Activated CD8-positive, alpha-beta T cell treated with anti-CD3 and anti-CD28 coated beads for 36 hours (primary cell): ENCODE measurements around the gene ZNF12. TPM values are rescaled to one million over a fixed set of nuclear protein-coding genes. Genes with fewer than 3 reads are reported as not detected.

Source experiments
- ATAC-seq: fragments of 200-7000 bp; cut with Tn5 transposase; one replicate; pipeline ENCODE4 v1.10.0; 2021; ENCODE audit warnings: mild to moderate bottlenecking, moderate library complexity
- CTCF ChIA-PET: fragments of 350-600 bp; sonication (Branson Sonifier 250); formaldehyde crosslinking; loops from one replicate; lab custom pipeline; 2021; ENCODE audit warnings: antibody characterized with exemption; lab: Charles Lee
- POLR2A ChIA-PET: fragments of 350-600 bp; sonication (Branson Sonifier 250); formaldehyde crosslinking; loops from one replicate; lab custom pipeline; 2021; ENCODE audit warnings: antibody characterized with exemption; lab: Charles Lee
- DNase-seq: peaks from one replicate; pipeline ENCODE4 v3.0.0-alpha.2; 2020
- H3K27ac Mint-ChIP-seq: one replicate; pipeline ENCODE4 v1.8.0; 2021; ENCODE audit warnings: mild to moderate bottlenecking, mixed read lengths
- H3K27me3 Mint-ChIP-seq: one replicate; pipeline ENCODE4 v1.8.0; 2021; ENCODE audit warnings: mixed read lengths
- H3K36me3 Mint-ChIP-seq: one replicate; pipeline ENCODE4 v1.8.0; 2021; ENCODE audit warnings: low read depth, mixed read lengths
- H3K4me1 Mint-ChIP-seq: one replicate; pipeline ENCODE4 v1.8.0; 2021; ENCODE audit warnings: low read depth, mixed read lengths
- H3K4me3 Mint-ChIP-seq: one replicate; pipeline ENCODE4 v1.8.0; 2021; ENCODE audit warnings: mild to moderate bottlenecking, moderate library complexity, mixed read lengths
- H3K9me3 Mint-ChIP-seq: one replicate; pipeline ENCODE4 v1.8.0; 2021; ENCODE audit warnings: mixed read lengths
- CTCF ChIP-seq: fragments of 200-600 bp; IDR thresholded peaks from one replicate; pipeline ENCODE4 v1.8.0; 2022; ENCODE audit warnings: antibody characterized with exemption, mild to moderate bottlenecking
- intact Hi-C: fragments of 100-400 bp; cut with micrococcal nuclease; formaldehyde crosslinking; loops from one replicate; pipeline ENCODE4 v1.10.0; 2022
- total RNA-seq, 2 experiments: library from RNA; stranded (reverse); gene quantifications; one replicate each; pipeline ENCODE4 v1.2.3, GENCODE V29; 2021

ZNF12 gene
- total RNA-seq, 2 experiments from 2014 or later = 20.6 to 22.7 TPM

- POLR2A ChIA-PET = interaction anchor here (0.7 to 0.9 kb wide), 2 partner anchors 65 to 176 kb away, joined by 3 read pairs; partner anchors contain the start of gene INTS15
- DNase-seq (no peak), ATAC-seq (no peak)
- Mint-ChIP-seq H3K27me3 (no peaks in the 10 kb centered on the region), H3K9me3 (peaks cover 3% of the 10 kb centered on the region), H3K4me3 (no peak overlapping the region), H3K36me3 (peaks cover 23% of the 10 kb centered on the region), H3K27ac (no peak overlapping the region), H3K4me1 (peaks cover 12% of the 10 kb centered on the region)
- TF ChIP-seq CTCF = no peak
- intact Hi-C loops = no loop called here
- CTCF ChIA-PET = no interaction called here
These were observed 50.9 kb downstream of the ZNF12 start for GRCh38 chr7:6655636-6656385.

- TF ChIP-seq CTCF = no peak
- POLR2A ChIA-PET = interaction anchor here (0.7 to 1.2 kb wide), 3 partner anchors 10 to 175 kb away, joined by 3 read pairs; partner anchors contain the start of gene INTS15
- no peak overlapping the region for H3K4me3 Mint-ChIP-seq
- H3K4me1 Mint-ChIP-seq = peaks cover 12% of the 10 kb centered on the region
- intact Hi-C loops = no loop called here
- H3K9me3 Mint-ChIP-seq = peaks cover 9% of the 10 kb centered on the region
- H3K36me3 Mint-ChIP-seq = peaks cover 30% of the 10 kb centered on the region
- no peak for DNase-seq
- no peak overlapping the region for H3K27ac Mint-ChIP-seq
- CTCF ChIA-PET = no interaction called here
- ATAC-seq = no peak
- no peaks in the 10 kb centered on the region for H3K27me3 Mint-ChIP-seq
These were observed 51.7 kb downstream of the ZNF12 start for GRCh38 chr7:6654842-6655610.

- Mint-ChIP-seq H3K27me3 (no peaks in the 10 kb centered on the region), H3K9me3 (peaks cover 9% of the 10 kb centered on the region), H3K36me3 (peaks cover 38% of the 10 kb centered on the region), H3K4me3 (no peak overlapping the region), H3K4me1 (peaks cover 8% of the 10 kb centered on the region), H3K27ac (no peak overlapping the region)
- DNase-seq (no peak), ATAC-seq (no peak)
- CTCF ChIA-PET = no interaction called here
- no peak for TF ChIP-seq CTCF
- POLR2A ChIA-PET = interaction anchor here (0.5 to 1.2 kb wide), 3 partner anchors 9 to 64 kb away, joined by 3 read pairs; partner anchors contain the start of gene INTS15
- intact Hi-C loops = no loop called here
These were observed 52.5 kb downstream of the ZNF12 start for GRCh38 chr7:6654113-6654841.

- peaks cover 42% of the 10 kb centered on the region for H3K36me3 Mint-ChIP-seq
- no peak for DNase-seq
- intact Hi-C loops = no loop called here
These were observed 53.4 kb downstream of the ZNF12 start for GRCh38 chr7:6653071-6654003.

More at GRCh38 chr7:6653071-6654003, 53.4 kb downstream of the ZNF12 start:
- H3K27ac Mint-ChIP-seq = no peak overlapping the region
- POLR2A ChIA-PET = interaction anchor here (0.5 kb wide), 1 partner anchor 39 kb away, joined by 3 read pairs; no protein-coding TSS in a partner anchor
- ATAC-seq = no peak
- no peak overlapping the region for H3K4me3 Mint-ChIP-seq
- no peaks in the 10 kb centered on the region for H3K4me1 Mint-ChIP-seq
- no peaks in the 10 kb centered on the region for H3K27me3 Mint-ChIP-seq
- CTCF ChIA-PET = no interaction called here
- no peak for TF ChIP-seq CTCF
- H3K9me3 Mint-ChIP-seq = peaks cover 9% of the 10 kb centered on the region
